HUES64 (cell line): ENCODE measurements around the gene CMBL. TPM values are rescaled to one million over a fixed set of nuclear protein-coding genes. Genes with fewer than 3 reads are reported as not detected.

ENCODE experiments used
- H3K27ac ChIP-seq: 2 replicates; pipeline ENCODE4 v1.7.0; 2013; ENCODE audit warnings: low read depth, low read length, inconsistent platforms
- H3K27me3 ChIP-seq: 2 replicates; pipeline ENCODE4 v1.6.1; 2013; ENCODE audit warnings: mild to moderate bottlenecking, low read length; ENCODE audit not compliant: insufficient read depth
- H3K36me3 ChIP-seq: 2 replicates; pipeline ENCODE4 v1.6.1; 2013; ENCODE audit warnings: mild to moderate bottlenecking, low read length; ENCODE audit not compliant: insufficient read depth
- H3K4me1 ChIP-seq: 2 replicates; pipeline ENCODE4 v1.6.1; 2013; ENCODE audit warnings: mild to moderate bottlenecking, low read length, moderate library complexity; ENCODE audit not compliant: insufficient read depth
- H3K4me3 ChIP-seq: 2 replicates; pipeline ENCODE4 v1.5.1; 2013; ENCODE audit warnings: mild to moderate bottlenecking, low read length, moderate library complexity
- H3K9ac ChIP-seq: 2 replicates; pipeline ENCODE4 v1.6.1; 2013; ENCODE audit warnings: mild to moderate bottlenecking, low read depth, low read length
- H3K9me3 ChIP-seq: 2 replicates; pipeline ENCODE4 v1.6.1; 2013; ENCODE audit warnings: low read depth, low read length; ENCODE audit not compliant: insufficient read depth
- WGBS: fragments of 150-250, 120-280 bp; methylation state at CpG from one replicate; pipeline ENCODE4 v1.1.7; 2013; ENCODE audit warnings: missing lambda C conversion rate; 5-methylcytosine and 5-hydroxymethylcytosine counted together
- polyA plus RNA-seq, 2 experiments: library from polyadenylated mRNA; stranded (reverse); fragments of 50-300 nt; gene quantifications; one replicate each; pipeline ENCODE4 v1.2.3, GENCODE V29; 2013

The CMBL gene
- 21.1 TPM for polyA plus RNA-seq (2013, experiment 1 of 2)
- polyA plus RNA-seq (2013, experiment 2 of 2): 24.5 TPM

GRCh38 chr5:10307206-10308148 is at the start of gene CMBL:
TSS of gene CMBL (minus strand) at chr5:10307902. CDS start at chr5:10290762, 17,140 bp downstream.
- Histone ChIP-seq H3K4me3 (peak within 1 kb of the TSS; percentile 77), H3K4me1 (peaks cover 14% of the 10 kb centered on the region), H3K9ac (peak within 1 kb of the TSS; percentile 83), H3K27ac (peak within 1 kb of the TSS; percentile 11; the same call in 1 of the 2 replicates), H3K36me3 (no peaks in the 10 kb centered on the region), H3K9me3 (no peaks in the 10 kb centered on the region), H3K27me3 (peaks cover 15% of the 10 kb centered on the region)
- WGBS: 3% methylated on average over 56 of the region's 56 CpGs

GRCh38 chr5:10355071-10355889 is 47.6 kb upstream of the CMBL start:
- peak overlapping the region; percentile 76 for H3K4me3 ChIP-seq
- H3K36me3 ChIP-seq: no peaks in the 10 kb centered on the region
- peaks cover 26% of the 10 kb centered on the region for H3K4me1 ChIP-seq
- H3K9me3 ChIP-seq: no peaks in the 10 kb centered on the region
- no peak overlapping the region for H3K27ac ChIP-seq
- WGBS: 58% methylated on average over 11 of the region's 16 CpGs
- H3K9ac ChIP-seq: peak overlapping the region; percentile 89
- H3K27me3 ChIP-seq: peaks cover 7% of the 10 kb centered on the region; the same call in 1 of the 2 replicates

- under 1% methylated on average over 50 of the region's 54 CpGs for WGBS
- H3K4me3 ChIP-seq: peak overlapping the region; percentile 76
- H3K4me1 ChIP-seq: peaks cover 26% of the 10 kb centered on the region
- H3K36me3 ChIP-seq: no peaks in the 10 kb centered on the region
- H3K9ac ChIP-seq: peak overlapping the region; percentile 89
- peak overlapping the region; percentile 98 for H3K27ac ChIP-seq
- no peaks in the 10 kb centered on the region for H3K9me3 ChIP-seq
- H3K27me3 ChIP-seq: peaks cover 7% of the 10 kb centered on the region; the same call in 1 of the 2 replicates
Observed at GRCh38 chr5:10354048-10354872, 46.6 kb upstream of the CMBL start.

- WGBS: under 1% methylated on average over 92 of the region's 92 CpGs
- H3K4me3 ChIP-seq: peak within 1 kb of the TSS; percentile 76
- peaks cover 26% of the 10 kb centered on the region for H3K4me1 ChIP-seq
Observed at GRCh38 chr5:10353241-10354047, 45.7 kb upstream of the CMBL start, which contains the start of gene MARCHF6. TSS of gene MARCHF6 (plus strand) at chr5:10353695. CDS start at chr5:10353899, 204 bp downstream.

GRCh38 chr5:10352430-10353240 is 44.9 kb upstream of the CMBL start:
- H3K36me3 ChIP-seq: no peaks in the 10 kb centered on the region
- WGBS: 7% methylated on average over 15 of the region's 19 CpGs
- H3K4me3 ChIP-seq: peak overlapping the region; percentile 76

More at GRCh38 chr5:10353241-10354047, 45.7 kb upstream of the CMBL start, which contains the start of gene MARCHF6:
- no peaks in the 10 kb centered on the region for H3K9me3 ChIP-seq
- peak within 1 kb of the TSS; percentile 89 for H3K9ac ChIP-seq
- H3K36me3 ChIP-seq: no peaks in the 10 kb centered on the region
- H3K27ac ChIP-seq: peak within 1 kb of the TSS; percentile 98
- H3K27me3 ChIP-seq: peaks cover 7% of the 10 kb centered on the region; the same call in 1 of the 2 replicates

GRCh38 chr5:10351919-10352318 is 44.2 kb upstream of the CMBL start:
- Histone ChIP-seq H3K4me3 (peak overlapping the region; percentile 76), H3K9ac (no peak overlapping the region), H3K9me3 (no peaks in the 10 kb centered on the region), H3K27me3 (peaks cover 7% of the 10 kb centered on the region; the same call in 1 of the 2 replicates), H3K36me3 (no peaks in the 10 kb centered on the region), H3K27ac (no peak overlapping the region), H3K4me1 (peaks cover 19% of the 10 kb centered on the region)
- WGBS: 67% methylated on average over 8 of the region's 8 CpGs

More at GRCh38 chr5:10352430-10353240, 44.9 kb upstream of the CMBL start:
- peak overlapping the region; percentile 89 for H3K9ac ChIP-seq
- no peaks in the 10 kb centered on the region for H3K9me3 ChIP-seq
- H3K27me3 ChIP-seq: peaks cover 7% of the 10 kb centered on the region; the same call in 1 of the 2 replicates
- peaks cover 21% of the 10 kb centered on the region for H3K4me1 ChIP-seq
- H3K27ac ChIP-seq: peak overlapping the region; percentile 98

- Histone ChIP-seq H3K9me3 (no peaks in the 10 kb centered on the region), H3K9ac (no peak overlapping the region), H3K4me1 (peaks cover 19% of the 10 kb centered on the region), H3K36me3 (no peaks in the 10 kb centered on the region), H3K27me3 (peaks cover 7% of the 10 kb centered on the region; the same call in 1 of the 2 replicates), H3K4me3 (no peak overlapping the region), H3K27ac (no peak overlapping the region)
- WGBS: 87% methylated on average over 6 of the region's 6 CpGs
Observed at GRCh38 chr5:10351199-10351905, 43.6 kb upstream of the CMBL start.

- no peaks in the 10 kb centered on the region for H3K36me3 ChIP-seq
- H3K9me3 ChIP-seq: no peaks in the 10 kb centered on the region
- WGBS: 98% methylated on average over 2 of the region's 2 CpGs
- H3K9ac ChIP-seq: no peak overlapping the region
- no peak overlapping the region for H3K27ac ChIP-seq
- H3K27me3 ChIP-seq: peaks cover 7% of the 10 kb centered on the region; the same call in 1 of the 2 replicates
- no peak overlapping the region for H3K4me3 ChIP-seq
- H3K4me1 ChIP-seq: peaks cover 9% of the 10 kb centered on the region; the same call in 1 of the 2 replicates
Observed at GRCh38 chr5:10348258-10348657, 40.6 kb upstream of the CMBL start.
